Measurements from ENCODE around the gene RAPGEF3. TPM values are rescaled to one million over a fixed set of nuclear protein-coding genes. Genes with fewer than 3 reads are reported as not detected.

The RAPGEF3 gene
- total RNA-seq, 1 donor from 2014 or later: 54.8 TPM

DNA sequence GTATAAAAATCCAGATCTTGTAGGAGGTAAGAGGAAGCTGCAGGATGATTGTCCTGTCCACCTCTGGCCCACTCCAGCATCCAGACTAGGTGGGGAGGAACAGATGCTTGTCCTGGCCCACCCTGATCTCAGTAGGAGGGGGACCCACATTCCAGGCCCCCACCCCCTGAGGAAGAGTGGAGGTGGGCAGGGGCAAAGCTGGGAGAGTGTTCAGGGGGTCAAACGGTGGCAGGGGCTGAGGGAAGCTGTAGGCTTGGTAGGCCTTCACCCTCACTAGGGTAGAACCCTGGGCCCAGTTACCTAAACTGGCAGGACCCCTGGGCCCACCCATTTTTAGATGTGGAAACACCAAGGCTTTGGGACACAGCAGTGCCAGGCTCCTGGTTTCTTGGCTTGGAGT is 18.5 kb upstream of the RAPGEF3 start:
- no peak for DNase-seq (ENCODE audit: low spot score)

DNA sequence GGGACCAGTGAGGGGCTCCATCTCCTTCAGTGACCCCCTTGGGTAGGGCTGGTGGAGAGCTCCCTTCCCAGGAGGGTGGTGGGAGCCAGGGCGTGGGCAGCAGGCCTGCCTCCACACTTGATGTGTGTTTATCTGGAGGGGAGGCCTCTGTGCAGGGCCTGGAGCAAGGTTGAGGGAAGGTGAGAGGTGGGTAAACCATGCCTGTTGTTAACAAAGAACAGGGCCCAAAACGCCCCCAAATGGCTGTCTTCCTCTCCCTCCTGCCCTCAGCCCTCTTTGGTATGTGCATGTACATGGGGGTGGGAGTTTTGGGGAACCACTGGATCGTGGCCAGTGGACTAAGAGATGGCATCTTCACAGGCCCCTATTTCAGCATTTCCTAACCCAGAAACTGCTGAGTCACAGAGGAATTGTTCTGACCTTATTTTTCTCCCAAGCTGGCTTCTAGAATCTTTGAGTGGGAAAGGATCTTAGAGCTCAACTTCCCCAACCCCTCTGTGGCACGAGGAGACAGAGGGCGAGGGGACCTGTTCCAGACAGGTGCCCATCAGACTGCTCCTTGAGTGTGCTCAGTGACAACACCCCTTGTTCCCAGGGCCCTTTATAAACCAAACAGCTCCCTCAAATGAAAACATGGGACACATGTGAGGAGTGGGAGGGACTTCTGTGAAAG is 17.9 kb upstream of the RAPGEF3 start:
- DNase-seq (ENCODE audit: low spot score): no peak

DNA sequence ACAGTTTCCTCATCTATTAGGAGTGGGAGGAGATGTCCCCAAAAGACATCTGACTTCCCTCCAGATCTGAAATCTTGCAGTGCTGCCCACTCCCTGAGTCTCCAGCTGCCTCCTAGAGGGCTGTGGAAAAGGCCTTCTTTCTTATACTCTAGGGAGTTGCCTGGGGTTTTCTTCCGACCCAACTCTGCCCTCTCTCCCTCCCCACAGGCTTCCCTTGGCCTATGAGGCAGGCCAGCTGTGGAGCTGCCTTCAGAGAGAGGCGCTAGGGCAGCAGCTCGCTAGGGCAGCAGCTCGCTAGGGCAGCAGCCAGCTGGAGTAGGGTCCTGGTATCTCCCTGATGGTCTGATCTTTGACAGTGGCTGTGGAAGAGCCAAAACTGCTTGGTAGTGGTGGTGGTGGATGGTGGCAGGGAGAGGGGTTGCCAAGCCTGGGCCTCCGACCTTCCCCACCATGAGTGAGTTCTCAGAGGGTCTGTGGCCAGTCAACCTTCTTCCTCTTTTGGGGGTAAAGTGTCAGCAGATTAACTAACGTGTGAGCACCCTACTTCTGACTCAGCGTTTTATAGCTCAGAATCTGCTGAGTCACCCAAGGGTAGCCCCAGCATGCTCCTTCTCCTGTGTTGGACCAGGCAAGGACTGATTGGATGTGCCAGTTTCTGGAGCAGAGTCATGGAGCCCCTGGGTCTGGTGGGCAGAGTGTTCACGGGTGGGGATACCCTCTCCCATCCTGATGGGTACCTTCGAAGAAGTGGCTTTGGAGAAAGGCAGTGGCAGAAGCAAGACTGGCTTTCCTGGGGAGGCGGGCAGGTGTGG is 16.6 kb upstream of the RAPGEF3 start:
- DNase-seq (ENCODE audit: low spot score): no peak

DNA sequence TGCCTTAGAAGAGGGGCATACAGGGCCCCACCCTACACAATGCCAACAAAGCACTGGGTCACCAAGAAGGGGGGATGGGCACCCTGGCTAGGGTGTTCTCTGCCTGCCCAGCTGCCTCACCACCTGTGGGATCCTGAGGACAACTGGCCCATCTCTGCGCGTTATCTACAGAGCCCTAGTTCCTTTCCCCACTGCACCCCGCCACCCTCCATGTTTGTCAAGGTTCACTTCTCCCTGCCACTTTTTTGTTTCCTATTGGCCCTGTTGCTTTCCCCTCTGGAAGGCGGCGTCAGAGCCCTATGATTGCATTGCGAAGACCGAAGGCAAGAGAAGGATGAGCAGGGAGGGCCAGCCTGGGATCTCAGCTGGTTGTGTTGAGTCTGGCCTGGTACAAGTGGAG is 16.0 kb upstream of the RAPGEF3 start:
- no peak for DNase-seq (ENCODE audit: low spot score)

DNA sequence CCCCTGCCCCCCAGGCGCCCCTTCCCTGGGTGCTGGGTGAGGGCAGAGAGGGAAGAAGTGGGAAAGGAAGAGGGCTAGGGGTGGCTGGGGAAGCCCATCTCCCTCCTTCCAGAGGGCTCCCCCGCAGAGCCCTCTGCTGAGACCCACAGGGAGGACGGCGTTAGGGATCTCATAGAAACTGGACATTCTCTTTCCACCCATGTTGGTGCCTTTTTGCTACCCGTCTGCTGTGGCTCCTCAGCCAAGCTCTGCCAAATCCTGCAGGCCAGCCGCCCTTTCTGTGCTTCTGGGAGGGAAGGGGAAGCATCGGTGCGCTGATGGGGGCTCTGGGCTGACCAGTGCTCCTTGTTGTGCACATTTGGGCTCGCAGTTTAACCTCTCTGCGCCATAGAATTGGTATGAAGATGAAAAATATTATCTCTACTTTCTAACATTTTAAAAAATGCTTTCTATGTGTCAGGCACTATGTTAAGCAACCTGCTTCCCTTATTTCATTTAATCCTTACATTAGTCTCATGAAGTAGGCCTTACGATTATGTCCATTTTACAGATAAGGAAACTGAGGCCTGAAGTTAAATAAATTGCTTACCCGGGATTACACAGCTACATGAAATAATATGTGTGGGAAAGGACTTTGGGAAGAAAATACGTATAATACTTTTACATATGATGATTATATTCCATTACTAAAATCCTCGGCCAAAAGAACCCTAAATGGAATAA is 15.3 kb upstream of the RAPGEF3 start:
- no peak for DNase-seq (ENCODE audit: low spot score)

DNA sequence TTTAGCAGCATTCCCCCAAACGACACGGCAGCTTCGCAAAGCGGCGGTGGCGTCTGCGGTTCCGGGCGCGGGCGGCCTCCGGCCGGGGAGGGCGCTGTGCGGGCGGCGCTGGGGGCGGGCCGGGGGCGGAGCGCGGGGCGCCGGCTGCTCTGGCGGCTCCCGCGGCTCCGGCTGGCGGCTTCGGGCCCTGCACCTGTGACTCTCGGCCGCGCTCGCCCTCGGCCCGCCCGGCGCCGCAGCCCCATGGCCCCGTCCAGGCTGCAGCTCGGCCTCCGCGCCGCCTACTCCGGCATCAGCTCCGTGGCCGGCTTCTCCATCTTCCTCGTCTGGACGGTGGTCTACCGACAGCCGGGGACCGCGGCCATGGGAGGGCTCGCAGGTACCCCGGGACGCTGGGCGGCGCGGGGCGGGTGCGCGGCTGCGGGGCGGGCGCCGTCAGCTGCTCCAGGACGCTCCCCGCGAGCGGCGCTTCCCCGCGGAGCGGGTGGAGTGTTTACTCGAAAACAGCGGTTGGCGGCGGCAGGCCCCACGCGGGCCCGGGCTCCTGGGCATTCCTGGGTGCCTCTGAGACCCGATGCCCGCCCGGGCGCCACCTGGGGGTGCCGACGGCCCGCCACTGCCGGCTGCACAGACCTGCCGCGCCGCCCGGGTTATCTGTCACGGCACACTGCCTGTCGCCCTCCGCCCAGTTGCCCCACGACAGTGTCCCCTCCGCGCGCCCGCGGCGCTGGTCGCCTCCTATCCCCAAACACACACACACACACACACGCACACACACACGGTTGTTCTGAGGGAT is 14.6 kb upstream of the RAPGEF3 start, which contains the start of gene SLC48A1:
SLC48A1 (plus strand) TSS at position 177 of the 796 bp plus-strand sequence; CDS start at position 244, 67 bp downstream.
- peak; percentile 57 for DNase-seq (ENCODE audit: low spot score)

DNA sequence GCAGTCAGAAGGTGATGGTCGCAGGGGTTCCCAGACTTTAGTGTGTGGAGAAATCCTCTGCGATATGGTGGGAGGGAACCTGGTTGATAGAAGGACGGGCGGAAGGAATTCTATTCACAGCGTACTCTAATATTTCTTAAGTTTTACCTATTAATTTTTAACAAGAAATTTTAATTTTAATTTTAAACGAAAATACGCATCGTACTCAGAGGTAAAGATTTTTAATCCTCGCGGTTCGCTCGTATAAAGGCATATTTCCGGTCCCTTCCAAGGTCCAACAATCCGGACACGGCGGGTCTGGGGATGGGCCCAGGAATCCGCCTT is 14.0 kb upstream of the RAPGEF3 start:
- DNase-seq (ENCODE audit: low spot score): no peak

DNA sequence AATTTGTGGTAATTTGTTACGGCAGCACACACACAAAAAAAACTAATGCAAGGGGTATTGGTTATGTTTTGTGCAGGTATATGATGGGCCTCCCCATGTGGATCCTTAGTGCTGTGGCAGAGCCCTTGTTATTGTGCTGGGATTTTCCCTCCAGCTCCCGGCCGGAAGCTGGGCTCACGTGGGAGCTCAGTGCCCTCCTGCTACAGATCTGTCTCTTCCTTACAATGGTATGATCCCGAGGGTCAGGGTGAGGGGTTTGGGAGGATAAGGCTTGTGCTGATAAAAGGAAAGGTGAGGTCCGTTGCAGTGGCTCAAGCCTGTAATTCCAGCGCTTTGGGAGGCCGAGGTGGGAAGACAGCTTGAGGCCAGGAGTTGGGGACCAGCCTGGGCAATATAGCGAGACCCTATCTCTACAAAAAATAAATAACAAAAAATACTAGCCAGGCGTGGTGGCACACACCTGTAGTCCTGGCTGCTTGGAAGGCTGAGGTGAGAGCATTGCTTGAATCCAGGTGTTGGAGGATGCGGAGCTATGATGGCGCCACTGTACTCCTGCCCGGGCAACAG is 13.5 kb upstream of the RAPGEF3 start:
- DNase-seq (ENCODE audit: low spot score): no peak

DNA sequence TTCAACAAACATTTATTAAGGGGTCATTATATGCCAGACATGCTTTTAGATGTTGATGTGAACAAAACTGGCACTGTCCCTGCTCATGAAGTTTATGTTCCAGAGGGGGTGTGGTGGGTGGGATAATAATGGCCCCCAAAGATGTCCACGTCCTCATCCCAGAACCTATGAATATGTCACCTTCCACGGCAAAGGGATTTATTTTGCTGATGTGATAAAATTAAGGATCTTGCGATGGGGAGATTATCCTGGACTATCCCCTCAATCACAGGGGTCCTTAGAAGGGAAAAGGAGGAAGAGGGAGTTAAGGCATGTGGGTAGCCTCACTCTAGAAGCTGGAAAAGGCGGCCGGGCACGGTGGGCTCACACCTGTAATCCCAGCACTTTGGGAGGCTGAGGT is 12.6 kb upstream of the RAPGEF3 start:
- no peak for DNase-seq (ENCODE audit: low spot score)

DNA sequence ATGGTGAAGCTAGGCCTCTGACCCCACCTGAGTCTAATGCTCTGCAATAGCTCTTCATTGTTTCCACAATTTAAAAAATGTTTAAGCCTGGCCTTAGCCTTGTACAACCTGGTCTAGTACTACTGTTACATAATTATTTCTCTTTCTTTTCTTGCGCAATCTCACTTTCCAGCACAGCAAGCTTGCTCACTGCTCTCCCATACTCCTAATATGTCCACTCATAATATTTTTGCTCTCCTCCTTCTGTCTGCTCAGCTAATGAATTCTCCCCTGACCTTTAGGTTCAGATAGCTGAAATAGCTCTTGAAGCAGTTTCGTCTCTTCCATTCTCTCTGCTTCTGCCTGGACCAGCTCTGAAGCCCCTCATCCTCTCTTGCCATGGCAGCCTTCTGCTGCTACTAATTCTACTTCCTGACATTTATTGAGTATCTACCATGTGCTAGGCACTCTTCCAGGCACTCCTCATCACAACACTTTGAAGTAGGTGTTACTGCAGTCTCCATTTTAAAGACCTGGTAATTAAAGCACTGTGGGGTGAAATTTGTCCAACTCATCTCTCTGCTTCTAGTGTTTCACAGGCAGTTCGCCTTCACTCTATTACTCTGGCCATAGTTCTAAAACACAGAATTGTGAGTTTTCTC is 11.5 kb upstream of the RAPGEF3 start:
- no peak for DNase-seq (ENCODE audit: low spot score)

DNA sequence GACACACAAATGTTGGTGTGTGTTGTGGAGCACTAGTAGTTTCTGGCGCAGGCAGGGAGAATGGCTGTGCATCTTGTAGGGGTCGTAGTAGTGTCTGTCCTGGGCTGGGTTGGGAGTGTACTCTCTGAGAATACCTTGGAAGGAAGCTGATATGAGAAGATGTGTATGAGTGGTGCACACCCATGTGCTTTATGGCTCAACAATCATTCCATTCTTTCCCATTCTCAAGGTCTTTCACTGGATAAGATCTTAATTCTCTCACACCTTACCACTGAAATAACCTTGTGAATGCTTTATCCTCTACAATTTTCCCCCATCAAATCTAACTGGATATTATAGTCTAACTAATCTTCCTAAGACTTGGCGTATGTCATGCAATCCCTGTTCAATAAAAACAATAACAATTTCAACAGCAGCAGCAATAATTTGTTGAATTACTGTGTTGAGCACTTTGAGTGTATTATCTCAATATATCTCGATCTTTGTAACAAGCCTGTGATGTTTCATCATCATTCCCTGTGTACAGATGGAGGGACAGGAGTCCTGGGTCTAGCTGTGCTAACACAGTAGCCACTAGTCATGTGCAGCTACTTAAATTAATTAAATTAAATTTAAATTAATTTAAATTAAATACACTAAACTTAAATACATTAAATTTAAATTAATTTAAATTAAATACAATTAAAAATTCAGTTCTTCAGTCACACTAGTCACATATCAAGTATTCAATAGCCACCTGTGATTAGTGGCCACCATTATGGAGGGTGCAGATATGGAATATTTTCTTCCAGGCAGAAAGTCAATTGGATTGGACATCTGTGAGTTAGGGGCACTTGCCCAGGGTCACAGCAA is 10.8 kb upstream of the RAPGEF3 start:
- no peak for DNase-seq (ENCODE audit: low spot score)

DNA sequence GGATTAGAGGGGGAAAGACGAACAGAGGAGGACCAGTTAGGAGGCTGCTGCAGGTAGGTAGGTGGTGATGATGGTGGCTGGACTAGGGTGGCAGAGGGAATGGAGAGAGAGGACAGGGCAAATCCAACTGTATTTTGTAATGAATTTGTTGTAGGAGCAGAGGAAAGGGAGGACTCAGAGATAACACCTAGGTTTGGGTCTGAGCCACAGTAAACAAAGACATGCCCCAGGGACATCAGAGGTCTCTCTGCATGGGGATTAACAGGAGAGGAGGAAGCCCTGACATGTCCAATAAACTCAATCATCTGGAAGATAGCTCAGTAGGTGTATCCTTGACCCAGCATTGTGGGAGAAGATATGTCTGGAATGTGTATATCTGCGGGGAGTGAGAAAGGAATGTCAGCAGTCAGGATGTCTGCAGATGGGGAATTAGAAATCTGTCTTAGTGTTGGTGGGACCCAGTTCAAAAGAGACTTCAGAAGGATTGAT is 9.7 kb upstream of the RAPGEF3 start:
- DNase-seq (ENCODE audit: low spot score): no peak

DNA sequence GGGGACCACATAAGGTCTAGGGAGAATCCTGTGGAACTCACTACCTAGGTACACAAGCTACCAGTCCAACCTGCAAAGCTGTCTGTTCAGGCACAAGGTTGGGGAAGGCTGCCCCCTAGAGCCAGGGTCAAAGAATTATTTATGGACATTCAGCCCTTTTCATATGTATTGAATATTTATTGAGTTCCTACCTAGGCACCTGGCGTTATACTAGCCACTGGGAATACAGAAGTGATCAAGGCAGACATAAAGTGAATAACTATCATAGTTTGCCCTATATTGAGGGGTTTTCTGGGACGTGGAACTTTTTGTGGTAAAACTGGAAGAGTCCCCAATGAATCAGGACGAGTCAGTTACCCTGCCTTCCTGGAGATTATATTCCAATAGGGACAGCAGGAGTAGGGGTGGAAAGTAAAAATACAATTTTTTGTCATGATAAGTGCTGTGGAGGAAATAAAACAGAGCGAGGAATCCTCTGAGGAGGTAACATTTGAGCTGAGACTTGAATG is 8.6 kb upstream of the RAPGEF3 start:
- peak; percentile 59 for DNase-seq (ENCODE audit: low spot score)

DNA sequence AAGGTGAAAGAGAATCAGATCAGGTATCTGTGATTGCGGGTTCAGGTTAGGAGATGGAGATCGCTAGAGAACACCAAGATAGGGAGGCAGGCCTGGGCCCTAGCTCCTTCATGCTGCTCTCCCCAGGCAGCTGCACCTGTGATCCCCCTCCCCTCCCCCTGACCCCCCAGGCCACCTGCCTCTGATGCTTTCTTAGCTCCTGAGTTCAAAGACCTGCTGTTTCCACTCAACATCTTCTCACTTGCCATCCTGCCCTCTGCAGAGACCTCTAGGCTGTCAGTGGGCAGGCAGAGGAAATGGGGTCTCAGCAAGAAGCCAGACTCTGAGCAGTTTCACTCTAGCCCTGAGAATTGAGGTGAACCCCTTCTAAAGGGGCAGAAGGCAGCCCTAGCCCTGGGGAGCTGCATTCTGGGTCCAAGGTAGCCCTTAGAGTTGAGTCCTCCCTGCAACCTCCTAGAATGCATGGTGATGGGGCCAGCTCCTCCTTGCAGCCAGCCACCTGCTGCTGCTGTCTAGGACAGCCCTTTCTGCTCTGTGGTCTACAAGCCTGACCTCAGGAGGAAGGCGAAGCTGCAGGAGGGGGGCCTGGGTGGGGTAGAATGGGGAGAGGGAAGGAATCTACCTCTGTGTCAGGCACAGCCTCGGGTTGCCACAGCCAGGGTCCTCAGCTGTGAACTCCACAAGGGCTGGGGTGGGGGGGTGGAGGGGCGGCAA is 8.0 kb upstream of the RAPGEF3 start:
- DNase-seq (ENCODE audit: low spot score): no peak

DNA sequence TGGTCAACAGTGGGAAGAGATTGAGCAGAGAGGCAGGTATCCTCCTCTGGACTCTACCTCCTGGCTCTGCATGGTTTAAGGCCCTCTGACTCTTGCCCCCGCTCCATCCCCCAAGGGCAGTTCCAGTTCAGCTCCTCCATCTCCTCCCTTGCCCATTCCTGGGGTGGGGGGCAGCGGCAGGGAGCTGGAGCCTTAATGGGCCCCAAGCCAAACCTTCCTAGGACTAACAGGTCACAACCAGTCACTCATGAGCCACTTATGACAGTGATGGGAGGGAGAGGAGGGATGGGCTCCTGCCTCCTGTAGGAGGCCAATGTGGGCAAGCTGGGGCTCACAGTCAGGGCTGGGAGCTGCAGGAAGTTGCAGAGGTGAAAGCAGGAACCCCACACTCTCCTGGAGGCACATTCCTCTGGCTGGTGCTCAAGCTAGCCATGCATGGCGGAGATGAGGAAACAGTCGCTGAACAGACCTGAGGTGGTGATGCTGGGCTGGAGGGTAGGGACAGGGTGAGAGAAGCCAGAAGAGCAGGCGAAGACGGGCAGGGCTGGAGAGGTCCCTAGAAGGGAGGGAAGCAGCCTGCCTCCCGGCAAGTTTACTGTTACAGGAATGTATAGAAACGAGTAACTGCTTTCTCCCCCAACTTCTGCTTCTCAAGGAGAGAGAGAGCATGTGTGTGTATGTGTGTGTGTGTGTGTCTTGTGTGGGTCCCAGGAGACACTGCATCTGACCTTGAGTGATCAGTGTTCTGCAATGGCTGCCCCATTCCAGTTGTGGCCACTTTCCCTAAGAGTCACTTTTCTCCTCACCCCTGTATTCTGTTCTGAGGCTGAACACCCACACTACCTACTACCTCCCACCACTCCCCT is 5.0 kb upstream of the RAPGEF3 start:
- DNase-seq (ENCODE audit: low spot score): no peak

DNA sequence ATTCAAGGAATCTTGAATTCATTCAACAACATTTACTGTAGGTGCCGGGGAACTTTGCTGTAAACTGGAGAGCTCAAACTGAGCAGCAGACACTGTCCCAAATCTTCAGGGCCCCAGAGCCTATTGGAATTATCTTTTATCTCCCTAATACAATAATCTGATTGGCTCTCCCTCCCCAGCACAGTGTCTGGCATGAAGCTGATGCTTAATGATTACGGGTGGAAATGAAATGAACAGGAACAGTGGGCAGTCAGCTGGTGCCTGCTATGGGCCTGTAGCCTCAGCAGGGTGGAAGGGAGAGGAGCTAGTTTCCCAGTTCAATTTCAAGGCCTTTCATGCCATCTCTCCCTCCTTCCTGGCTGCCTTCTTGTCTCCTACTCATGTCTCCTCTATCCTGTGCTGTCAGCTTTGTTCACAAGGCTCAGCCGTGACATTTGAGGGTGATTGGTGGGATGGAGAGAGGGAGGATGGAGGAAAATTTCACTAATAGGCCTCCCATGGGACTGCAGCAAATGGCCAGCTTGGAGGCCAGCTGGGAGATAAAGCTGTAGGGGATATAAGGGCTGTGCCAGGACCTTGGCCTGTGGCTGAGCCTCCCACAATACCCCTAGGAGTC is 4.3 kb upstream of the RAPGEF3 start:
- DNase-seq (ENCODE audit: low spot score): no peak

DNA sequence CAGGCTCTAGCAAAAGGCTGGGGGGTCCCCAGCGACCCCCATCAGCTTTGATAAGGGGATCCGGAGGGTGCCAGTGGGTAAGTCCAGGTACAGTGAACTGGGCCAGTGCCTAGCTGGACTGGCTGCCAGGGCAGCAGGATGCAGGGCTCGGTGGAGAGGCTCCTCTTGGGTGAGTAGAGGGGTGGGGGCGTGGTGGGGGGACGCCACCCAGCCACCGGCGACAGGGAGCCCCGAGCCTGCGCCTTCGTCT is 171 bp downstream of the RAPGEF3 start:
- DNase-seq (ENCODE audit: low spot score): no peak

Data from mucosa of gallbladder (tissue), 1 donor.